ENCODE results near the gene EHMT1. TPM values are rescaled to one million over a fixed set of nuclear protein-coding genes. Genes with fewer than 3 reads are reported as not detected.
"Not testable (repeated sequence)": the region's sequence is repeated elsewhere in the genome, so short reads cannot be mapped to it uniquely, and the experiment has no call there.

The EHMT1 gene
- polyA plus RNA-seq, 1 donor: 78.7 TPM

- no peak for DNase-seq
Measured at GRCh38 chr9:137716694-137717287, 98.0 kb downstream of the EHMT1 start.

GRCh38 chr9:137717776-137718327 lies 99.0 kb downstream of the EHMT1 start:
- no peak for DNase-seq

- no peak for DNase-seq
Measured at GRCh38 chr9:137719194-137719593, 100.4 kb downstream of the EHMT1 start.

- no peak for DNase-seq
Measured at GRCh38 chr9:137720571-137721110, 101.8 kb downstream of the EHMT1 start.

DNA sequence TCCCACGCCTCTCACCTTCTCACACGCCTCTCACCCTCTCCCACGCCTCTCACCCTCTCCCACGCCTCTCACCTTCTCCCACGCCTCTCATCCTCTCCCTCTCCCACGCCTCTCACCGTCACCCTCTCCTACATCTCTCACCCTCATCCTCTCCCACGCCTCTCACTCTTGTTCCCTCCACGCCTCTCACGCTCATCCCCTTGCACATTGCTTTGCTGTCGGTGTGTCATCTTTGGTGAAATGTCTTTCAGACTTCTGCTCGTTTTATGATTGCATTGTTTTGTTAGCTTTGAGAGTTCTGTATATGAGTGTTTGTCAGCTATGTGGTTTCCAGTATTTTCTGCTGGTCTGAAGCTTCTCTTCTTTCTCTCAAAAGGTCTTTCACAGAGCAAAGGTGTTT lies 102.7 kb downstream of the EHMT1 start:
- DNase-seq: no peak

DNA sequence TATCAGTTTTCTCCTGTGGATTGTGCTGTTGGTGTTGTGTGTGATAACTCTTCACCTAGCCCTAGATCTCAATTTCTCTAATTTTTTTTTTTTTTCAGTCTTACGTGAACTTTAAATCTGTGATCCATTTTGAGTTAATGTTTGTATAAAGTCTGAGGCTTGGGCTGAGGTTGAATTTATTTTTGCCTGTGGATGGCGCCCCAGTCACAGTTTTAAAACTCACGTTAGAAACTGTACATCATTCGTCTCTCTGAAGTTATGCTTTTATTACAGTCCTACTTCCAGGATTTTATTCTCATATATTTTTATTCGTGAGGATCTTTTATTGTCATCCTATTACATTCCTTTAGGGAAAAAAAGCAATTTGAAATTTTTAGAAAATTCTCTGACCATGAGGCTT lies 103.1 kb downstream of the EHMT1 start:
- no peak for DNase-seq

GRCh38 chr9:137722481-137722880 lies 103.7 kb downstream of the EHMT1 start:
- DNase-seq: no peak

- not testable (repeated sequence) for DNase-seq
Measured at GRCh38 chr9:137723356-137723755, 104.6 kb downstream of the EHMT1 start.

DNA sequence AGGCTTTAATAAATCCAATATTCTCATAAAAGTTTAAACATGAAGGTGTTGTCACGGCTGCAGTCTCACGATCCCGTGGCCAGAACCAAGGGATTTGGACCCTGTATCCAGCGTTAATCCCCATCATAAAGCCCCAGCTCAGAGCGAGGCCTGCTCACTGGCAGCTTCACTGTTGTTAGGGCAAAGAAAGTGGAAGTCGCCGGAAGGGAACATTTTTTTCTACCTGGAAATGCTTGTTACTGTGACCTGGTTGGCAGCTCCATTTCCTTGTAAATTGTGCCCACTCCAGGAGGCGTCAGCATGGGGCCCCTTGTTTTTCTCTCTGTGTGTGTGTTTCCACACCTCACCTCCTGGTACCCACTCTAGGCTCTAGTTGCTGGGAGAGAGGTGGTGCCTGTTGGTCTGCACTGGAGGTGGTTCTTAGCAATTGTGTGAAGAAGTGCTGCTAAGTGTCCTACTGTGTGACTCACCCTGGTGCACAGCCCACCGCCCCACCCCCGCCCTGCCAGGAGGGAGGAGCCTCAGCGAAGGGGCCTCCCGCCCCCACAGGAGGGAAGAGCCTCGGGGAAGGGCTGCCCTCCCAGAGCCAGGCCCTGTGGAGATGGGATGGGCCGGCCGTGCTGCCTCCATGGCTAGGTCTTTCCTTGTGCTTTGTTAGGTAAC lies 105.1 kb downstream of the EHMT1 start:
- no peak for DNase-seq

DNA sequence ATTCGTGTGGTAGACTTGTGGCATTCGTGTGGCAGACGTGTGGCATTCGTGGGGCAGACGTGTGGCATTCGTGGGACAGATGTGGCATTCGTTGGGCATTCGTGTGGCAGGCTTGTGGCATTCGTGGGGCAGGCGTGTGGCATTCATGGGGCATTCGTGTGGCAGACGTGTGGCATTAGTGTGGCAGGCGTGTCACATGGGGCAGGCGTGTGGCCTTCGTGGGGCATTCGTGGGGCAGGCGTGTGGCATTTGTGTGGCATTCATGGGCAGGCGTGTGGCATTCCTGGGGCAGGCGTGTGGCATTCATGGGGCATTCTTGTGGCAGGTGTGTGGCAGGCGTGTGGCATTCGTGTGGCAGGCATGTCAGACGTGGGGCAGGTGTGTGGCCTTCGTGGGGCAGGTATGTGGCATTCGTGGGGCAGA lies 106.0 kb downstream of the EHMT1 start:
- DNase-seq: no peak

DNA sequence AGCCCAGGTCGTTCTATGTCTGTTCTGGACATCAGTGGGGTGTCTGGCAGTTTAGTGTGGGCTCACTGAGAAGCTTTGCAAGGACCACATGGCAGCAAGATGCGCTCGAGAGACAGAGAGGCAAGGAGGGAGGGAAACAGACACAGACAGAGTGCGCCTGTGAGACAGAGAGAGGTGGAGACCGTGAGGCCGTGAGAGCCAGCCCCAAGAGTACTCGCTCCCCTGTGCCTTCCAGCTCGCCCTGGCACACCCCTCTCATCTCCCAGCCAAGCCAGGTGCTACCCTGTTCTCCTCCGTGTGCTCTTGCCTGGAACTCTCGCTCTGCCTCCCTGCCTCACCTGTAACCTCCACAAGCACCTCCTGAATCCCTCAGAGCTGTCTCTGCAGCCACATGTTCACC lies 106.8 kb downstream of the EHMT1 start:
- DNase-seq: no peak

- DNase-seq: not testable (repeated sequence)
Measured at GRCh38 chr9:137726336-137726735, 107.5 kb downstream of the EHMT1 start.

DNA sequence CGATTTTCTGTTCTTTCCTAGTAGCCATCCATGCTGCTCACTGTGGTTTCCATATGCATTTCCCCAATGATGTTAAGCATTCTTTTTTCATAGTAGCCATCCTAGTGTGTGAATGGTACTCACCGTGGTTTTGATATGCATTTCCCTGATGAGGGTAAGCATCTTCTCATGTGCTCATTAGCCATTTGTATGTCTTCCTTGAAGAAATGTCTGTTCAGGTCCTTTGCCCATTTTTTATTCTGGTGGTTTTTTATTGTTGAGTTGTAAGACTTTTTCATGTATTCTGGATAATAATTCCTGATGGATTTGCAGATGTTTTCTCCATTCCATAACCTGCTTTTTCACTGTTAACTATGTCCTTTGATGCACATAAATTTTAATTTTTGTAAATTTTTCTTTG lies 108.0 kb downstream of the EHMT1 start:
- DNase-seq: no peak

DNA sequence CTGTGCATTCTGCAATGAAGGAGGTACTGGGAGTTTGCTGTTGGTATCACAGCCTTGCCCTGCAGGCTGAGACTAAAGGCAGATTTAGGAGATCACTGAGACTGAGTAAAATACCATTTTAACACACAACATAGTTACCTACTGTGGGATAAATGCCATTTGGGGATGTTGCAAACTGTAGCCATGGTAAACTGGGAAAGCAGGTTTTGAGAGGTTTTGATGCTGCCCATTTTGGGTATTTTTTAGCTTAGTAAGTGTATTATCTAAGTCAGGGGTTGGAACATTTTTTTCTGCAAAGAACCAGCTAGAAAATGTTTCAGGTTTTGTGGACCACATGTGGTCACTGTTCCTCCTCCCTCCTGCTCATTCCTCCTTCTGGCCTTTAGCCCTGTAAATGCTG lies 108.9 kb downstream of the EHMT1 start:
- no peak for DNase-seq

GRCh38 chr9:137728444-137729311 lies 109.9 kb downstream of the EHMT1 start:
- no peak for DNase-seq

- no peak for DNase-seq
Measured at GRCh38 chr9:137731216-137731946, 112.6 kb downstream of the EHMT1 start.

DNA sequence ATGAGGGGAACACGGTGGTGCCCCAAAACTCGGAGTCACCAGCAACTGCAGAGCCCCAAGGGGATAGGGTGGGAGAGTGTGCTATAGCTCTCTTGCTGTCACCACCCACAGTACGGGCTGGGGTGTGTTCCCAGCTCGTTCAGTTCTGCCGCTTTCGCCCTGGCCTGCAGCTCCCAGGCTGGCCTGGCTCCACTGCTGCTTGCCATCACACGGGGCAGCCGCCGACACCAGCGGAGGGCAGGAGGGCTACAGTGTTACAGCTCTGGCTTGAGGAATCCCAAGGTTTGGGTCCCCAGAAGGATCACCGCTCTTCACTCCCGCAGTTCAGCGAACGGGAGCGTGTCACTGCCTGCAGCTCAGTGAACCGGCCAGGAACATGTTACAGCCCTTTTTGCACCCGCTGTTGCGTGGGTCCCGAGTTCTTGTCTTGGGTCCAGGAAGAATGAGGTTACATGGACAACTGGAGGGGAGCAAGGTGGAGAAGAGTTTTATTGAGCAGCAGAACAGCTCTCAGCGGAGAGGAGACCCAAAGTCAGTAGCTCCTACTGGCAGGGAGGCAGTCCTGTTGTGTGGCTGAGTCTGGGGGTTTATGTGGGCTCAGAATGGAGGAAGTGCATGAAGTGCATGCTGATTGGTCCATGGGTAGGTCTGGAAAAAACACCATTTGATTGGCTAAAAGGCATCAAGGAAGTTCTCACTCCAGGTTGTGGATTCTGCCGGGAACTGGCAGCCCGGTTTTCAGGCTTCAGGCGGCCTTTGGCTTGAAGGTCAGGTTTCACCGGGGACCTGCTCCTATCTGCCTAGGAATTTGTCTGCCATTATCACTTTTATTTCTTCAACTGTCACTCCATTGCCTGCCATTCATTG lies 113.4 kb downstream of the EHMT1 start:
- DNase-seq: no peak

- no peak for DNase-seq
Measured at GRCh38 chr9:137733429-137733828, 114.6 kb downstream of the EHMT1 start.

- DNase-seq: no peak
Measured at GRCh38 chr9:137734181-137734580, 115.4 kb downstream of the EHMT1 start.

DNA sequence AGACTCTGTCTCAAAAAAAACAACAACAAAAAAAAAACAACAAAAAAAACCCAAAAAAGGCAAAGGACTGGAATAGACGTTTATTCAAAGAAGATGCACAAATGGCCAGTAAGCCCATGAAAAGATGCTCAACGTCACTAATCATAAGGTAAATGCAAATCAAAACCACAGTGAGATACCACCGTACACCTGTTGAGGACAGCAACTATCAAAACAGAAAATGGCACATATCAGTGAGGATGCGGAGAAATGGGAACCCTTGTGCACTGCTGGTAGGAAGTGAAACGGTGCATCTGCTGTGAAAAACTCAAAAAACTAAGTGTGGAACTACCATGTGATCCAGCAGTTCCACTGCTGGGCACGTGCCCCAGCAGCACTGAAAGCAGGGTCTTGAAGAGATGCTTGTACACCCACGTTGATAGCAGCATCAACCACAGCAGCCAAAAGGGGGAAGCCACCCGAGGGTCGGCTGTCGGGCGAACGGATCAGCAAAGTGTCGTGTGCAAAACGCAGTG lies 119.4 kb downstream of the EHMT1 start:
- not testable (repeated sequence) for DNase-seq

DNA sequence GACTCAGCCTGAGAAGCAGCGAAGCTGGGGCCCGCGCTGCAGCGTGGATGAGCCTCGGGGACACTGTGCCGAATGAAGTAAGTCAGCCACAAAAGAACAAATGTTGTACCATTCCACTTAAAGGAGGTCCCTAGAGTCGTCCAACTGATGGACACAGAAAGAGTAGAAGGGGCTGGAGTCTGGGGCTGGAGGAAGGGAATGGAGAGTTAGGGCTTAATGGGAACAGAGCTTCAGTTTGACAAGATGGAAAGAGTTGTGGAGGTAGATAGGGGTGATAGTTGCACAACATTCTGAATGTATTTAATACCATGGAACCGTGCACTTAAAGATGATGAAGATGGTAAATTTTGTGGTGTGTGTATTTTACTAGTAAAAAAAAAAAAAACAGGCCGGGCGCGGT lies 119.9 kb downstream of the EHMT1 start:
- DNase-seq: no peak
